ENCODE results near the gene OR2H1.

GRCh38 chr6:29487131-29487530 lies 30.2 kb downstream of the OR2H1 start:
- TF ChIP-seq CTCF (conservative IDR thresholded peaks at IDR 0.05; ENCODE audit: low read length) (no peak), EZH2phosphoT487 (IDR thresholded peaks at IDR 0.05; ENCODE audit: borderline replicate concordance) (no peak)
